Neural progenitor cell (in vitro differentiated cells): ENCODE data around the gene PRKCSH. TPM values are rescaled to one million over a fixed set of nuclear protein-coding genes. Genes with fewer than 3 reads are reported as not detected.

ENCODE experiments used
- DNase-seq: peaks from one replicate; pipeline ENCODE4 v3.0.0-alpha.2; 2016; ENCODE audit warnings: low spot score
- H2AFZ ChIP-seq: fragments of 200-600 bp; sonication (generic); replicated peaks from 2 replicates; pipeline ENCODE4 v1.6.1; 2016; ENCODE audit warnings: antibody characterized with exemption
- H3F3A ChIP-seq: fragments of 200-600 bp; sonication (generic); 2 replicates; pipeline ENCODE4 v1.6.1; 2016; ENCODE audit warnings: antibody characterized with exemption, low read depth
- H3K27ac ChIP-seq: fragments of 200-600 bp; sonication (generic); 2 replicates; pipeline ENCODE4 v1.5.1; 2016; ENCODE audit warnings: mild to moderate bottlenecking
- H3K27me3 ChIP-seq: fragments of 200-600 bp; sonication (generic); 2 replicates; pipeline ENCODE4 v1.6.1; 2016; ENCODE audit warnings: mild to moderate bottlenecking, moderate library complexity
- H3K36me3 ChIP-seq: fragments of 200-600 bp; sonication (generic); 2 replicates; pipeline ENCODE4 v1.5.1; 2016
- H3K4me1 ChIP-seq: fragments of 200-600 bp; sonication (generic); 2 replicates; pipeline ENCODE4 v1.6.1; 2016; ENCODE audit warnings: mixed run types
- H3K4me2 ChIP-seq: fragments of 200-600 bp; sonication (generic); 2 replicates; pipeline ENCODE4 v1.6.1; 2016
- H3K4me3 ChIP-seq: fragments of 200-600 bp; sonication (generic); 2 replicates; pipeline ENCODE4 v1.5.1; 2016
- H3K79me2 ChIP-seq: fragments of 200-600 bp; sonication (generic); 2 replicates; pipeline ENCODE4 v1.6.1; 2016; ENCODE audit warnings: low read depth
- H3K9ac ChIP-seq: fragments of 200-600 bp; sonication (generic); 2 replicates; pipeline ENCODE4 v1.6.1; 2016
- H3K9me3 ChIP-seq: fragments of 200-600 bp; sonication (generic); 2 replicates; pipeline ENCODE4 v1.5.1; 2016; ENCODE audit warnings: low read depth
- H4K20me1 ChIP-seq: fragments of 200-600 bp; sonication (generic); 2 replicates; pipeline ENCODE4 v1.6.1; 2016; ENCODE audit warnings: low read depth
- H3K27ac Mint-ChIP-seq: 3 replicates; pipeline ENCODE4 v1.8.0; 2021; ENCODE audit warnings: mixed read lengths
- H3K27me3 Mint-ChIP-seq: 2 replicates; pipeline ENCODE4 v1.8.0; 2022; ENCODE audit warnings: low read depth, mild to moderate bottlenecking, inconsistent platforms, moderate library complexity, mixed read lengths; ENCODE audit not compliant: insufficient read depth
- H3K36me3 Mint-ChIP-seq: 3 replicates; pipeline ENCODE4 v1.8.0; 2021; ENCODE audit warnings: mixed read lengths
- H3K4me1 Mint-ChIP-seq: 3 replicates; pipeline ENCODE4 v1.8.0; 2021; ENCODE audit warnings: mixed read lengths
- H3K4me3 Mint-ChIP-seq: 3 replicates; pipeline ENCODE4 v1.8.0; 2021; ENCODE audit warnings: mild to moderate bottlenecking, moderate library complexity, mixed read lengths
- H3K9me3 Mint-ChIP-seq: 3 replicates; pipeline ENCODE4 v1.8.0; 2020; ENCODE audit warnings: mixed read lengths
- CTCF ChIP-seq: fragments of 200-600 bp; sonication (generic); IDR thresholded peaks from 2 replicates; pipeline ENCODE4 v1.5.1; 2017; ENCODE audit warnings: antibody characterized with exemption, mild to moderate bottlenecking
- EZH2 ChIP-seq: fragments of 200-600 bp; sonication (generic); IDR thresholded peaks from 2 replicates; pipeline ENCODE4 v1.6.1; 2017; ENCODE audit warnings: antibody characterized with exemption, mild to moderate bottlenecking, moderate library complexity
- EZH2phosphoT487 ChIP-seq: fragments of 200-600 bp; sonication (generic); IDR thresholded peaks from 2 replicates; pipeline ENCODE4 v1.6.1; 2017; ENCODE audit warnings: antibody characterized with exemption
- total RNA-seq: library from RNA; depleted of rRNA; stranded (reverse); fragments of >200 nt; gene quantifications from 2 replicates; pipeline ENCODE4 v1.2.3, GENCODE V29; 2015; ENCODE audit warnings: low replicate concordance

Gene PRKCSH
- total RNA-seq, 1 donor from 2014 or later, result 53.6 TPM

- TF ChIP-seq EZH2 (no peak), CTCF (no peak), EZH2phosphoT487 (no peak)
- Histone ChIP-seq H3K9me3 (no peaks in the 10 kb centered on the region), H3K27me3 (no peaks in the 10 kb centered on the region), H3K79me2 (no peaks in the 10 kb centered on the region), H3K9ac (no peak overlapping the region), H3K4me1 (peaks cover 13% of the 10 kb centered on the region), H4K20me1 (no peaks in the 10 kb centered on the region), H3K27ac (no peak overlapping the region), H3F3A (peaks cover 8% of the 10 kb centered on the region), H2AFZ (no peak overlapping the region), H3K4me3 (no peak overlapping the region), H3K4me2 (no peak overlapping the region), H3K36me3 (no peaks in the 10 kb centered on the region)
- Mint-ChIP-seq H3K4me3 (no peak overlapping the region), H3K4me1 (peaks cover 14% of the 10 kb centered on the region), H3K27ac (no peak overlapping the region), H3K9me3 (no peaks in the 10 kb centered on the region), H3K27me3 (peaks cover 3% of the 10 kb centered on the region), H3K36me3 (peaks cover 2% of the 10 kb centered on the region)
- no peak for DNase-seq
Measured at GRCh38 chr19:11456659-11457058, 21.2 kb downstream of the PRKCSH start.

DNA sequence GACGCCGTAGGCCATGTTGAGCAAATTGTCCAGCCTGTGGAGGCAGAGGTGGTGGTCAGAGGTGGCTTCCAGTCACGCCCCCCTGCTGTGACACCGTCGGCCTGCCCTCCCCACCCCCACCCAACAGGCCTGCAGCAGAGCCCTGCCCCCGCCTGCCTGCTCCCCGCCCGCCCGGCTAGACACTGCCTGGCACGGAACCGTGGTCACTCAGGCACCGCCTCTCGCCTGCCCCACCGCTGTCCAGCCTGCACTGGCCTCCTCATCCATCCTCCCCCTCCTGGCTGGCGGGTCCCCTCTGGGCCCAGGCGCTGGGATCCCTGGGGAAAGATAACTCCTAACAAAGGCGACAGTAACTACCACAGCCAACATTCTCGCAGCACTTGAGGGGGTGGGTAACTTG lies 21.7 kb downstream of the PRKCSH start:
- no peak overlapping the region for H2AFZ ChIP-seq
- no peaks in the 10 kb centered on the region for H3K79me2 ChIP-seq
- Mint-ChIP-seq H3K36me3 (peaks cover 2% of the 10 kb centered on the region), H3K4me1 (peaks cover 11% of the 10 kb centered on the region), H3K4me3 (no peak overlapping the region), H3K9me3 (no peaks in the 10 kb centered on the region), H3K27me3 (peaks cover 3% of the 10 kb centered on the region), H3K27ac (no peak overlapping the region)
- H3K4me2 ChIP-seq, result no peak overlapping the region
- no peak overlapping the region for H3K9ac ChIP-seq
- no peak overlapping the region for H3K27ac ChIP-seq
- peaks cover 4% of the 10 kb centered on the region for H3F3A ChIP-seq
- H3K36me3 ChIP-seq, result no peaks in the 10 kb centered on the region
- no peaks in the 10 kb centered on the region for H3K9me3 ChIP-seq
- no peaks in the 10 kb centered on the region for H4K20me1 ChIP-seq
- H3K27me3 ChIP-seq, result no peaks in the 10 kb centered on the region
- no peak for DNase-seq
- peaks cover 9% of the 10 kb centered on the region for H3K4me1 ChIP-seq
- no peak for TF ChIP-seq CTCF
- TF ChIP-seq EZH2phosphoT487, result no peak
- TF ChIP-seq EZH2, result no peak
- H3K4me3 ChIP-seq, result no peak overlapping the region

DNA sequence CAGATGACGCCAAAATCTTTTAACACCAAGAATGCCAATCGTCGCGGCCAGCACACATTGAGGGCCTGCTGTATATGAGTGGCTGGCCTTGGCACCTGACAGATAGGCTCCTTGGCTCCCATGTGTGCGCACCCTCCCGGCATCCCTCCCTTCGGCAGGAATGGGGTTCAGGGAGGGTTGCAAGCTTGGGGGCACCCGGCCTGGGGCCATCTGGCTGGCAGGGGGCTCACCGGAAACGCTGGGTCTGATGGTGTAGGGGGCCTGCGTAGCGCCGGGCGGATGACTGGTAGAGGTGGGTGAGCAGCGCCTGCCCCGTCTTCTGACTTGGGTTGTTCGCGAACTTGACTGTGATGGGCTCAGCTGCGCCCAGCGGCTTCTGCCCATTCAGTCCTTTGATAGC lies 22.4 kb downstream of the PRKCSH start:
- H4K20me1 ChIP-seq, result no peaks in the 10 kb centered on the region
- H3K27me3 Mint-ChIP-seq, result peaks cover 3% of the 10 kb centered on the region
- no peak overlapping the region for H3K9ac ChIP-seq
- H3F3A ChIP-seq, result no peaks in the 10 kb centered on the region
- peaks cover 2% of the 10 kb centered on the region for H3K36me3 Mint-ChIP-seq
- no peak overlapping the region for H3K4me2 ChIP-seq
- H3K4me1 Mint-ChIP-seq, result peaks cover 4% of the 10 kb centered on the region
- H3K9me3 Mint-ChIP-seq, result no peaks in the 10 kb centered on the region
- H3K36me3 ChIP-seq, result no peaks in the 10 kb centered on the region
- no peak for DNase-seq
- H3K79me2 ChIP-seq, result no peaks in the 10 kb centered on the region
- no peaks in the 10 kb centered on the region for H3K9me3 ChIP-seq
- no peak overlapping the region for H3K4me3 Mint-ChIP-seq
- no peaks in the 10 kb centered on the region for H3K27me3 ChIP-seq
- H3K27ac ChIP-seq, result no peak overlapping the region
- peaks cover 3% of the 10 kb centered on the region for H3K4me1 ChIP-seq
- no peak overlapping the region for H2AFZ ChIP-seq
- no peak for TF ChIP-seq EZH2
- no peak for TF ChIP-seq CTCF
- TF ChIP-seq EZH2phosphoT487, result no peak
- H3K4me3 ChIP-seq, result no peak overlapping the region
- no peak overlapping the region for H3K27ac Mint-ChIP-seq
